Neutrophil (primary cell): Measurements from ENCODE around the gene OR2T35.

ENCODE experiments used
- H3K27ac ChIP-seq: fragments of 200-600 bp; sonication (generic); 2 replicates; pipeline ENCODE4 v1.5.1; 2016; ENCODE audit warnings: mild to moderate bottlenecking, moderate library complexity
- H3K27me3 ChIP-seq: fragments of 200-600 bp; sonication (generic); 2 replicates; pipeline ENCODE4 v1.6.0; 2016; ENCODE audit warnings: mild to moderate bottlenecking
- H3K36me3 ChIP-seq: fragments of 200-600 bp; sonication (generic); 2 replicates; pipeline ENCODE4 v1.5.1; 2017
- H3K4me1 ChIP-seq, 2 experiments: fragments of 200-600 bp in 1 of 2; sonication (generic) in 1 of 2; 1 replicate in 1 of 2; 2 replicates in 1 of 2; pipeline versions ENCODE4 v1.5.1 to v1.6.1; 2013 to 2016; ENCODE audit warnings: low read depth in 1 of 2, low read length in 1 of 2, mild to moderate bottlenecking in 1 of 2, moderate library complexity in 1 of 2; ENCODE audit not compliant: control insufficient read depth in 1 of 2, insufficient read depth in 1 of 2
- H3K4me3 ChIP-seq, 2 experiments: fragments of 200-600 bp in 1 of 2; sonication (generic) in 1 of 2; 1 replicate in 1 of 2; 2 replicates in 1 of 2; pipeline ENCODE4 v1.5.1; 2013 to 2016; ENCODE audit warnings: low read depth in 1 of 2, low read length in 1 of 2, mild to moderate bottlenecking in 1 of 2, moderate library complexity in 1 of 2
- H3K9me3 ChIP-seq: fragments of 200-600 bp; sonication (generic); 2 replicates; pipeline ENCODE4 v1.5.1; 2016
- CTCF ChIP-seq: fragments of 200-600 bp; sonication (generic); IDR thresholded peaks from 2 replicates; pipeline ENCODE4 v1.5.1; 2016; ENCODE audit warnings: antibody characterized with exemption

OR2T35 gene

GRCh38 chr1:248630551-248630950 lies 14.5 kb downstream of the OR2T35 start:
- Histone ChIP-seq H3K9me3 (no peaks in the 10 kb centered on the region), H3K4me1 (no peaks in the 10 kb centered on the region), H3K36me3 (no peaks in the 10 kb centered on the region), H3K27me3 (no peaks in the 10 kb centered on the region), H3K27ac (no peak overlapping the region), H3K4me3 (no peak overlapping the region)
- no peak for TF ChIP-seq CTCF

GRCh38 chr1:248627971-248628844 lies 16.9 kb downstream of the OR2T35 start:
- no peaks in the 10 kb centered on the region for H3K27me3 ChIP-seq
- TF ChIP-seq CTCF = no peak
- H3K4me3 ChIP-seq = no peak overlapping the region
- no peak overlapping the region for H3K27ac ChIP-seq
- H3K9me3 ChIP-seq = no peaks in the 10 kb centered on the region
- H3K36me3 ChIP-seq = no peaks in the 10 kb centered on the region
- H3K4me1 ChIP-seq = no peaks in the 10 kb centered on the region

- no peak overlapping the region for H3K4me3 ChIP-seq
- H3K36me3 ChIP-seq = no peaks in the 10 kb centered on the region
- H3K27me3 ChIP-seq = no peaks in the 10 kb centered on the region
- no peak for TF ChIP-seq CTCF
- H3K4me1 ChIP-seq = no peaks in the 10 kb centered on the region
- H3K27ac ChIP-seq = no peak overlapping the region
- H3K9me3 ChIP-seq = no peaks in the 10 kb centered on the region
Observed at GRCh38 chr1:248625971-248626370, 19.1 kb downstream of the OR2T35 start.

GRCh38 chr1:248625166-248625565 lies 19.9 kb downstream of the OR2T35 start:
- Histone ChIP-seq H3K4me3 (no peak overlapping the region), H3K36me3 (no peaks in the 10 kb centered on the region), H3K27me3 (no peaks in the 10 kb centered on the region), H3K4me1 (no peaks in the 10 kb centered on the region), H3K27ac (no peak overlapping the region), H3K9me3 (no peaks in the 10 kb centered on the region)
- TF ChIP-seq CTCF = no peak

GRCh38 chr1:248622570-248623001 lies 22.5 kb downstream of the OR2T35 start:
- H3K27me3 ChIP-seq = no peaks in the 10 kb centered on the region

More at GRCh38 chr1:248622570-248623001, 22.5 kb downstream of the OR2T35 start:
- Histone ChIP-seq H3K9me3 (no peaks in the 10 kb centered on the region), H3K36me3 (no peaks in the 10 kb centered on the region), H3K4me3 (no peak overlapping the region), H3K27ac (no peak overlapping the region), H3K4me1 (no peaks in the 10 kb centered on the region)
- TF ChIP-seq CTCF = peak; percentile 46
